B cell (primary cell): Measurements from ENCODE around the gene CCSAP.

Experiments used
- CTCF ChIP-seq: fragments of 200-600 bp; IDR thresholded peaks from one replicate; pipeline ENCODE4 v1.8.0; 2022; ENCODE audit warnings: antibody characterized with exemption, mild to moderate bottlenecking
- EZH2 ChIP-seq: IDR thresholded peaks from 2 replicates; pipeline ENCODE4 v1.6.1; 2012; ENCODE audit warnings: borderline replicate concordance, low read depth, mild to moderate bottlenecking, moderate library complexity, low read length; ENCODE audit not compliant: insufficient read depth, poor library complexity, severe bottlenecking

- TF ChIP-seq CTCF = no peak
- no peak for TF ChIP-seq EZH2
Observed at GRCh38 chr1:229385853-229386456, 43.1 kb upstream of the CCSAP start.
